Lung (tissue), 12 donors: Measurements from ENCODE around the gene PPARD. TPM values are rescaled to one million over a fixed set of nuclear protein-coding genes. Genes with fewer than 3 reads are reported as not detected.
"Not testable (repeated sequence)": the region's sequence is repeated elsewhere in the genome, so short reads cannot be mapped to it uniquely, and the experiment has no call there.

Experiments
- ATAC-seq: fragments of 200-7000 bp; cut with Tn5 transposase; one replicate; pipeline ENCODE4 v1.9.1; 2020; ENCODE audit warnings: moderate number of reproducible peaks; ENCODE audit not compliant: insufficient read depth, low FRiP score
- DNase-seq, 3 donors: peaks; one replicate each; pipeline ENCODE4 v3.0.0-alpha.2; 2013 to 2017
- H3K27ac ChIP-seq, 2 donors: one replicate each; pipeline ENCODE4 v1.5.1; 2013; ENCODE audit warnings: mild to moderate bottlenecking in 2 of 2, moderate library complexity in 2 of 2, control low read depth in 1 of 2, inconsistent platforms in 1 of 2, low read depth in 1 of 2, low read length in 1 of 2
- H3K27me3 ChIP-seq, 3 donors: one replicate each; pipeline ENCODE4 v1.5.1; 2013; ENCODE audit warnings: low read length in 2 of 3; ENCODE audit not compliant: control insufficient read depth in 3 of 3, insufficient read depth in 3 of 3
- H3K36me3 ChIP-seq, 4 donors: one replicate each; pipeline ENCODE4 v1.5.1; 2013; ENCODE audit warnings: low read length in 4 of 4, mild to moderate bottlenecking in 1 of 4, moderate library complexity in 1 of 4; ENCODE audit not compliant: control insufficient read depth in 4 of 4, insufficient read depth in 4 of 4
- H3K4me1 ChIP-seq, 5 donors: one replicate each; pipeline ENCODE4 v1.5.1; 2013; ENCODE audit warnings: low read length in 5 of 5, mild to moderate bottlenecking in 2 of 5, moderate library complexity in 1 of 5; ENCODE audit not compliant: control insufficient read depth in 5 of 5, insufficient read depth in 5 of 5
- H3K4me3 ChIP-seq: one replicate; pipeline ENCODE4 v1.5.1; 2013; ENCODE audit warnings: mild to moderate bottlenecking, control low read depth, moderate library complexity
- H3K9ac ChIP-seq, 2 donors: one replicate each; pipeline ENCODE4 v1.5.1; 2013; ENCODE audit warnings: low read length in 2 of 2, control low read depth in 1 of 2; ENCODE audit not compliant: insufficient read depth in 1 of 2
- H3K9me3 ChIP-seq, 4 donors: one replicate each; pipeline ENCODE4 v1.5.1; 2013; ENCODE audit warnings: low read length in 3 of 4, mild to moderate bottlenecking in 1 of 4, moderate library complexity in 1 of 4; ENCODE audit not compliant: control insufficient read depth in 4 of 4, insufficient read depth in 3 of 4
- CTCF ChIP-seq: IDR thresholded peaks from 2 replicates; pipeline ENCODE4 v1.5.1; 2012; ENCODE audit warnings: mild to moderate bottlenecking; ENCODE audit errors: control extremely low read depth, extremely low read depth
- WGBS, 2 donors: extraction: QIAGEN DNeasy Blood & Tissue Kit; methylation state at CpG; one replicate each; pipeline ENCODE4 v1.1.7; 2013; 5-methylcytosine and 5-hydroxymethylcytosine counted together
- polyA plus RNA-seq, 2 donors: library from polyadenylated mRNA; stranded (reverse); fragments of 200-250 nt; gene quantifications; one replicate each; pipeline ENCODE4 v1.2.1, GENCODE V29; 2013
- total RNA-seq, 2 donors: library from RNA; depleted of rRNA in 1 of 2; stranded (reverse); fragments of >200 nt in 1 of 2; gene quantifications; one replicate each; pipeline ENCODE4 v1.2.1, GENCODE V29; 2014 to 2021
- donor health status: control.
- donor health status: control.
- donor health status: Bipolar disorder and iron deficiency.
- donor health status: healthy.
- donor health status: DM: yes; HTN: yes; CAD: no.

PPARD gene
- total and polyA plus RNA-seq, 4 donors = 11.3 to 27.8 (median 24.5) TPM

GRCh38 chr6:35308543-35308942, 33.8 kb upstream of the PPARD start:
- not testable (repeated sequence) for H3K9me3 ChIP-seq, H3K27me3 ChIP-seq, H3K27ac ChIP-seq, ATAC-seq, H3K4me3 ChIP-seq, DNase-seq, H3K9ac ChIP-seq, H3K36me3 ChIP-seq
- WGBS, 2 donors = 93 to 96% methylated on average over 2 of the region's 2 CpGs
- peaks cover 0 to 13% (median 0%) of the 10 kb centered on the region in 5 donors for H3K4me1 ChIP-seq

GRCh38 chr6:35309611-35310264, 32.6 kb upstream of the PPARD start:
- no peak overlapping the region for H3K27ac ChIP-seq
- H3K36me3 ChIP-seq = no peaks in the 10 kb centered on the region
- DNase-seq = no peak
- H3K9ac ChIP-seq = no peak overlapping the region
- no peaks in the 10 kb centered on the region for H3K27me3 ChIP-seq
- TF ChIP-seq CTCF = no peak
- H3K4me1 ChIP-seq = peaks cover 0 to 13% (median 0%) of the 10 kb centered on the region in 5 donors
- H3K4me3 ChIP-seq = no peak overlapping the region
- H3K9me3 ChIP-seq = no peaks in the 10 kb centered on the region
- ATAC-seq = no peak
- WGBS, 2 donors = 94 to 96% methylated on average over 9 of the region's 9 CpGs

- no peaks in the 10 kb centered on the region for H3K9me3 ChIP-seq
- no peak overlapping the region for H3K9ac ChIP-seq
- no peaks in the 10 kb centered on the region for H3K36me3 ChIP-seq
- TF ChIP-seq CTCF = no peak
- 48 to 71% methylated on average over 6 of the region's 6 CpGs for WGBS, 2 donors
- H3K27me3 ChIP-seq = no peaks in the 10 kb centered on the region
- DNase-seq (no peak), ATAC-seq (no peak)
- H3K27ac ChIP-seq = no peak overlapping the region
- no peak overlapping the region for H3K4me3 ChIP-seq
- peaks cover 0 to 13% (median 0%) of the 10 kb centered on the region in 5 donors for H3K4me1 ChIP-seq
Measured at GRCh38 chr6:35310265-35310831, 32.0 kb upstream of the PPARD start.

- Histone ChIP-seq H3K27ac (no peak overlapping the region), H3K9ac (no peak overlapping the region), H3K9me3 (no peaks in the 10 kb centered on the region), H3K4me3 (no peak overlapping the region), H3K27me3 (no peaks in the 10 kb centered on the region), H3K36me3 (no peaks in the 10 kb centered on the region), H3K4me1 (peaks cover 0 to 13% (median 0%) of the 10 kb centered on the region in 5 donors)
- no peak for TF ChIP-seq CTCF
- DNase-seq (no peak), ATAC-seq (no peak)
- WGBS, 2 donors = 18 to 43% methylated on average over 6 of the region's 6 CpGs
Measured at GRCh38 chr6:35311390-35312075, 30.8 kb upstream of the PPARD start.
